Fibroblast of the conjunctiva (primary cell): ENCODE data around the gene PPM1N.

ENCODE experiments used
- DNase-seq: peaks from one replicate; pipeline ENCODE4 v3.0.0-alpha.2; 2010; ENCODE audit warnings: low read depth

The PPM1N gene

DNA sequence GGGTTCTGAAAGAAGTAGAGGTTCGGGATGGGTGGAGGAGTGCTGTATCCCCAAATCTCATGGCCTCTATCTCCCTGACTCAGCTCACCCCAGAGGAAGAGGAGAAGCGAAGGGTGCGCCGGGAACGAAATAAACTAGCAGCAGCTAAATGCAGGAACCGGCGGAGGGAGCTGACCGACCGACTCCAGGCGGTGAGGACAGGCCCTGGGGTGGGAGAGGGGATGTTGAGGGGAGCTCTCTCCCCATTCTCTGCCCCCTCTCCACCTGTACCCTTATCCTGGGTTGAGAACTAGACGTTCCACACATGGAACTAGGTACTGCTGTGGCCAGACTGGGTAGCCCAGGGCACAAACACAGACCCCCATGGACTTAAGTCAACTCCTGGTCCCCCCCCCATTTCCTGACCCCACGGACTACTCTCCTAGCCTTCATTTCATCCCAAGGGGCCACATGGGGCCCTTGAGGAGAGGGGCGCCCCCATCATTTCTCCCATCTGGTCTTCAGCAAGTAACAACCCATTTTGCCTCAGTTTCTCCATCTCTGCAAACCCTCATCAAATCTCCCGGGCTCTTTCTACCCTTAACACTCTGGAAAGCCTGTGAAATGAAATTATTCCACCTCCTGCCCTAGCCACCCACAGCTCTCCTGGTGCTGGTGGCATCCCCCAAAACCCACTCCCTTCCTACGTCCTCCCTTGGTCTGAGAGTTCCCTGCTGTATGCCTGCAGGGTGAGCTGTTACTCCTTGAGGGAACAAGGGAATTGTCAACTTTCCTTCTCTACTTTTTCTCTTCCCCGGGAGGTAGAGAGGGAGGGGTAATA lies 26.9 kb upstream of the PPM1N start:
- no peak for DNase-seq

DNA sequence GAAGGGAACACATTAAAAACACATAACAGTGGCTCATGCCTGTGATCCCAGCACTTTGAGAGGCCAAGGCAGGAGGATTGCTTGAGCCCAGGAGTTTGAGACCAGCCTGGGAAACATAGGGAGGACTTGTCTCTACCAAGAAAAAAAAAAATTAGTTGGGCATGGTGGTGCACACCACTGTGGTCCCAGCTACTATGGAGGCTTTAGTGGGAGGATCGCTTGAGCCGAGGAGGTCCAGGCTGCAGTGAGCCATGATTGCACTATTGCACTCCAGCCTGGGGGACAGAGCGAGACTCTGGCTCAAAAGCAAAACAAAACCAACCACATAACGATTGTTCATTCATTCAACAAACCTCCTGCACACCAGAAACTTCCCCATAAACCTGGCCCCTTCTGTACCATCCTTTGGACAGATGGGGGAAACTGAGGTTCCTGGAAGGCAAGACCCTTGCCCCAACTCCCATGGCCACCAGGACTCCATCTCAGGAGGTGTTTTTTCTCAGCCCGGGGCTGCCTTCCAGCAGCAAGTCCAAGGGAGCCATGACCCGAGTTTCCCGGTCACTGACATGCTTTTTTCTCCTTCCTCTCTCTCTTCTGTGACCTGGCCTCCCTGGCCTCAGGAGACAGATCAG lies 26.2 kb upstream of the PPM1N start:
- DNase-seq, result no peak

DNA sequence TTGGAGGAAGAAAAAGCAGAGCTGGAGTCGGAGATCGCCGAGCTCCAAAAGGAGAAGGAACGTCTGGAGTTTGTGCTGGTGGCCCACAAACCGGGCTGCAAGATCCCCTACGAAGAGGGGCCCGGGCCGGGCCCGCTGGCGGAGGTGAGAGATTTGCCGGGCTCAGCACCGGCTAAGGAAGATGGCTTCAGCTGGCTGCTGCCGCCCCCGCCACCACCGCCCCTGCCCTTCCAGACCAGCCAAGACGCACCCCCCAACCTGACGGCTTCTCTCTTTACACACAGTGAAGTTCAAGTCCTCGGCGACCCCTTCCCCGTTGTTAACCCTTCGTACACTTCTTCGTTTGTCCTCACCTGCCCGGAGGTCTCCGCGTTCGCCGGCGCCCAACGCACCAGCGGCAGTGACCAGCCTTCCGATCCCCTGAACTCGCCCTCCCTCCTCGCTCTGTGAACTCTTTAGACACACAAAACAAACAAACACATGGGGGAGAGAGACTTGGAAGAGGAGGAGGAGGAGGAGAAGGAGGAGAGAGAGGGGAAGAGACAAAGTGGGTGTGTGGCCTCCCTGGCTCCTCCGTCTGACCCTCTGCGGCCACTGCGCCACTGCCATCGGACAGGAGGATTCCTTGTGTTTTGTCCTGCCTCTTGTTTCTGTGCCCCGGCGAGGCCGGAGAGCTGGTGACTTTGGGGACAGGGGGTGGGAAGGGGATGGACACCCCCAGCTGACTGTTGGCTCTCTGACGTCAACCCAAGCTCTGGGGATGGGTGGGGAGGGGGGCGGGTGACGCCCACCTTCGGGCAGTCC lies 25.5 kb upstream of the PPM1N start:
- no peak for DNase-seq

- DNase-seq, result no peak
Observed at GRCh38 chr19:45473367-45473681, 24.9 kb upstream of the PPM1N start.

DNA sequence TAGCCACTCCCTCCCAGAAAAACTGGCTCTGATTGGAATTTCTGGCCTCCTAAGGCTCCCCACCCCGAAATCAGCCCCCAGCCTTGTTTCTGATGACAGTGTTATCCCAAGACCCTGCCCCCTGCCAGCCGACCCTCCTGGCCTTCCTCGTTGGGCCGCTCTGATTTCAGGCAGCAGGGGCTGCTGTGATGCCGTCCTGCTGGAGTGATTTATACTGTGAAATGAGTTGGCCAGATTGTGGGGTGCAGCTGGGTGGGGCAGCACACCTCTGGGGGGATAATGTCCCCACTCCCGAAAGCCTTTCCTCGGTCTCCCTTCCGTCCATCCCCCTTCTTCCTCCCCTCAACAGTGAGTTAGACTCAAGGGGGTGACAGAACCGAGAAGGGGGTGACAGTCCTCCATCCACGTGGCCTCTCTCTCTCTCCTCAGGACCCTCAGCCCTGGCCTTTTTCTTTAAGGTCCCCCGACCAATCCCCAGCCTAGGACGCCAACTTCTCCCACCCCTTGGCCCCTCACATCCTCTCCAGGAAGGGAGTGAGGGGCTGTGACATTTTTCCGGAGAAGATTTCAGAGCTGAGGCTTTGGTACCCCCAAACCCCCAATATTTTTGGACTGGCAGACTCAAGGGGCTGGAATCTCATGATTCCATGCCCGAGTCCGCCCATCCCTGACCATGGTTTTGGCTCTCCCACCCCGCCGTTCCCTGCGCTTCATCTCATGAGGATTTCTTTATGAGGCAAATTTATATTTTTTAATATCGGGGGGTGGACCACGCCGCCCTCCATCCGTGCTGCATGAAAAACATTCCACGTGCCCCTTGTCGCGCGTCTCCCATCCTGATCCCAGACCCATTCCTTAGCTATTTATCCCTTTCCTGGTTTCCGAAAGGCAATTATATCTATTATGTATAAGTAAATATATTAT lies 24.3 kb upstream of the PPM1N start:
- no peak for DNase-seq

- DNase-seq, result no peak
Observed at GRCh38 chr19:45474606-45475521, 23.4 kb upstream of the PPM1N start.

- no peak for DNase-seq
Observed at GRCh38 chr19:45475537-45476291, 22.5 kb upstream of the PPM1N start.

- DNase-seq, result no peak
Observed at GRCh38 chr19:45476304-45476703, 21.9 kb upstream of the PPM1N start.

DNA sequence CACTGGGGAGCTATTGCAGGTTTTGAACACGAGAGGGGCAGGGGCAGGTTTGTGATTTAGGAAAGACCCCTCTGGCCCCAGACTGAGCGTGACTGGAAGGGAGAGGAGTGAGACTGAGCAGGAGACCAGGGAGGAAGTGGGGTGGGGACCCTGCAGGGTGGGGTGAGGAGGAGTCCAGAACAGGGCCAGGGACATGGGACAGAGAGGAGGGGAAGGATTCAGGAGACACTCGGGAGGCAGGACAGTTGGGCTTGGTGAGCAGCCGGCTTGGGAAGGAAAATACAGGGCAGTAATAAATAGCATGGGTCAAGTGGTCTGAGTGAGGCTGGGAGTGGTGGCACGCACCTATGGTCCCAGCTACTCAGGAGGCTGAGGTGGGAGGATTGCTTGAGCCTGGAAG lies 21.1 kb upstream of the PPM1N start:
- DNase-seq, result no peak

DNA sequence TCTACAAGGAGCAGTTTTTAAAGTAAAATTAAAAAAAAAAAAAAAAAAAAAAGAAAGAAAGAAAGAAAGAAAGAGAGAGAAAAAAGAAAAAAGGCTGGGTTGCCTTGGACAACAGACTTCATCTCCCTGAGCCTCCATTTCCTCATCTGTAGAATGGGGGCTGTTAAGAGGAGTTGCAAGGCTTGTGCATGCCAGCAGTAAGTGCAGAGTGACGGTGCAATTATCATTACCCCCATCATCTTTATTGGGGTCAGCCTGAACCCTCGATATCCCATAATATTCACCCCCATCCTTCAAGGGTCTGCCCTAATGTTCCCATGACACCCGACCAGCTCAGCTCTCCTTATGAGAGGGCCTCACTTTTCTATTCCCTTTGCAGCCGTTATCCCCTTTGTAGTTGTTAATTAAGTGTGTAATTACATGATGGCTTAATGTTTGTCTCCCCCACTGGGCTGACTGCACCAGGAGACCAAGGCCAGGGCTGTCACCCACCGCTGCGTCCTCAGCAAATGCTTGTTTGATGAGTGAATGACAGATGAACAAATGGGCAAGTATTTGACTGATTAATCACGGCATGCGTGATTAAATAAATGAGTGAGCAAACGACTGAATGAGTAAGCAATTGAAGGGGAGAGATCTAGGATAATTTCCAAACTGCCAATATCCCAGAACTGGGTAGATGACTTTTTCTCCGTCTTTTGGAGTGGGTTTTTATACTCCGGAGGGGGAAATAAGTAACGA lies 20.4 kb upstream of the PPM1N start:
- no peak for DNase-seq

GRCh38 chr19:45478454-45479238 lies 19.6 kb upstream of the PPM1N start:
- DNase-seq, result peak; percentile 96

DNA sequence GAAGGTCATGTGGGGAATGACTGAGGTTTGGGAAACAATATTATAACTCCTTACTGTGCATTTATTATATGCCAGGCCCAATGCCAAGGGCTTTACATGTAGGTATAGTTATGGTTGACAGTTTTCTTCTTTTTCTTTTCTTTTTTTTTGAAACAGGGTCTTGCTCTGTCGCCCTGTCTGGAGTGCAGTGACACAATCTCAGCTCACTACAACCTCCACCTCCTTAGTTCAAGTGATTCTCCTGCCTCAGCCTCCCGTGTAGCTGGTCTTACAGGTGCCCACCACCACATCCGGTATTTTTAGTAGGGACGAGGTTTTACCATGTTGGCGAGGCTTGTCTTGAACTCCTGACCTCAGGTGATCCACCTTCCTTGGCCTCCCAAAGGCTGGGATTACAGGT lies 15.2 kb upstream of the PPM1N start:
- DNase-seq, result no peak

GRCh38 chr19:45484273-45484945 lies 13.8 kb upstream of the PPM1N start:
- no peak for DNase-seq

GRCh38 chr19:45485305-45486077 lies 12.8 kb upstream of the PPM1N start:
- DNase-seq, result peak; percentile 93

DNA sequence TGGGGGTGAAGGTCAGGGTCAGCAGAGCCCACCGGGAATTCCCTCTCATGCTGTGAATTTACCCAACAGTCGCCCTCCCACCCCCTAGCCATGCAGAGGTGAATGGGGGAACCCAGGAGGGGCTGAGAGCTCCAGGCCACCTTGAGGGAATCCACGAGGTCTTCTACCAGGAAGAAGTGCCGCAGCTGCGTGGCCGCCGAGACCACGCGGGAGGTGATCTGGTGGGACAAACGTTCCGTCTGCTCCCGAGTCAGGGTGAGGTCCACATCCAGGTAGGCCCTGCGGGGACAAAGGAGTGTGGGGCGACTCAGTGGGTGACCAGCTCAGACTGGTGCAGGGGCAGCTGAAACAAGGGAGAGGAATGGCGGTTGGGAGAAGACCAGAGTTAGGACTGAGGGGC lies 9.5 kb upstream of the PPM1N start:
- no peak for DNase-seq

DNA sequence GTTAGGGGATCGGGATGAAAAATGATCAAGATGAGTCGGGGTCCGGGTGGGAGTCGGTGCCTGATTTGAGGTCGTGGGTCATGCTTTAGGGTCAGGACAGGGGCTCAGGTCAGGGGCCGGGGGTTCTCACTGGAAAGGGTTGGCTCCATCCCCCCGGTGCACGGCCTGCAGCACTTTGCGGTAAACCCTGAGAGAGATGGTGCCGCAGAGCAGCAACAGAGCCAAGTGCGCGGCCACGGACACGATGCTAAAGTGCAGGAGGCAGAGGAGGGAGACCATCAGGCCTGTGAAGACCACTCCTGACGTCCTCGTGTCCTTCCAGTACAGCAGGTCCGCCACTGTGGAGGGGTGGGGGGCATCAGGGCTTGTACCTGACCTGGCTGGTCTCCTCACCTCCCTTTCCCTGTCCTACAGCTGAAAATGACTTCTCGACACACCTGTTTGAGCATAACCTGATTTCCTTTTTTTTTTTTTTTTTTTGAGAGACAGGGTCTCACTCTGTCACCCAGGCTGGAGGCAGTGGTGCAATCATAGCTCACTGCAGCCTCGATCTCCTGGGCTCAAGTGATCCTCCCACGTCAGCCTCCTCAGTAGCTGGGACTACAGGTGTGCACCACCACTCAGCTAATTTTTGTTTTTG lies 8.9 kb upstream of the PPM1N start:
- DNase-seq, result no peak

DNA sequence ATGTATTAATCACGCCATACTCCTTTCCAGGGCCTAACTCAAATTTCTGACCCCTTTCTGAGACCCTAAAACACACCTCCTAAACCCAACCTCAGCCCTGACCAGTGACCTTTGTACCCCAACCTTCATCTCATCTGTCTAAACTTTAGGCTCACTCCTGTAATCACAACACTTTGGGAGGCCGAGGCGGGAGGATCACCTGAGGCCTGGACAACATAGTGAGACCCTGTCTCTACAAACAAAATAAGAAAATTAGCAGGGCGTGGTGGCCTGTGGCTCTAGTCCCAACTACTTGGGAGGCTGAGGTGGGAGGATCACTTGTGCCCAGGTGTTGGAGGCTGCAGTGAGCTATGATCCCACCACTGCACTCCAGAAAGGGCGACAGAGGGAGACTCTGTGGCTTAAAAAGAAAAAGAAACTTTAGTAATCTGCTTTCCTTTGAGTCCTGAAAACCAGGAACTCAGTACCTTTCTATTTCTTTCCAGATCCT lies 6.1 kb upstream of the PPM1N start:
- no peak for DNase-seq
